ENCODE measurements around the gene DTX4.

The DTX4 gene

GRCh38 chr11:59187035-59187434, 15.1 kb downstream of the DTX4 start:
- in situ Hi-C loops (cut with HindIII; ENCODE audit: low pct_ligation_motif_present, low pct_unique_long_range_greater_than_20kb, low sequenced_read_pairs): no loop called here
- DNase-seq: no peak

- in situ Hi-C loops (cut with HindIII; ENCODE audit: low pct_ligation_motif_present, low pct_unique_long_range_greater_than_20kb, low sequenced_read_pairs): no loop called here
- DNase-seq: no peak
Measured at GRCh38 chr11:59187587-59187986, 15.7 kb downstream of the DTX4 start.

GRCh38 chr11:59188954-59189353, 17.0 kb downstream of the DTX4 start:
- in situ Hi-C loops (cut with HindIII; ENCODE audit: low pct_ligation_motif_present, low pct_unique_long_range_greater_than_20kb, low sequenced_read_pairs): no loop called here
- DNase-seq: no peak

GRCh38 chr11:59189986-59190385, 18.1 kb downstream of the DTX4 start:
- in situ Hi-C loops (cut with HindIII; ENCODE audit: low pct_ligation_motif_present, low pct_unique_long_range_greater_than_20kb, low sequenced_read_pairs): no loop called here
- DNase-seq: no peak

GRCh38 chr11:59191095-59191494, 19.2 kb downstream of the DTX4 start:
- in situ Hi-C loops (cut with HindIII; ENCODE audit: low pct_ligation_motif_present, low pct_unique_long_range_greater_than_20kb, low sequenced_read_pairs): no loop called here

GRCh38 chr11:59191890-59192289, 20.0 kb downstream of the DTX4 start:
- no peak for DNase-seq
- in situ Hi-C loops (cut with HindIII; ENCODE audit: low pct_ligation_motif_present, low pct_unique_long_range_greater_than_20kb, low sequenced_read_pairs): no loop called here

More at GRCh38 chr11:59191095-59191494, 19.2 kb downstream of the DTX4 start:
- DNase-seq: no peak

GRCh38 chr11:59192446-59193020, 20.6 kb downstream of the DTX4 start:
- in situ Hi-C loops (cut with HindIII; ENCODE audit: low pct_ligation_motif_present, low pct_unique_long_range_greater_than_20kb, low sequenced_read_pairs): no loop called here
- no peak for DNase-seq

GRCh38 chr11:59193587-59194130, 21.7 kb downstream of the DTX4 start:
- no peak for DNase-seq
- in situ Hi-C loops (cut with HindIII; ENCODE audit: low pct_ligation_motif_present, low pct_unique_long_range_greater_than_20kb, low sequenced_read_pairs): no loop called here

- in situ Hi-C loops (cut with HindIII; ENCODE audit: low pct_ligation_motif_present, low pct_unique_long_range_greater_than_20kb, low sequenced_read_pairs): no loop called here
Measured at GRCh38 chr11:59195586-59195985, 23.7 kb downstream of the DTX4 start.

GRCh38 chr11:59196777-59197176, 24.8 kb downstream of the DTX4 start:
- in situ Hi-C loops (cut with HindIII; ENCODE audit: low pct_ligation_motif_present, low pct_unique_long_range_greater_than_20kb, low sequenced_read_pairs): no loop called here
- no peak for DNase-seq

More at GRCh38 chr11:59195586-59195985, 23.7 kb downstream of the DTX4 start:
- no peak for DNase-seq

- in situ Hi-C loops (cut with HindIII; ENCODE audit: low pct_ligation_motif_present, low pct_unique_long_range_greater_than_20kb, low sequenced_read_pairs): no loop called here
- DNase-seq: no peak
Measured at GRCh38 chr11:59197991-59198390, 26.1 kb downstream of the DTX4 start.

- no peak for DNase-seq
- in situ Hi-C loops (cut with HindIII; ENCODE audit: low pct_ligation_motif_present, low pct_unique_long_range_greater_than_20kb, low sequenced_read_pairs): no loop called here
Measured at GRCh38 chr11:59198726-59199125, 26.8 kb downstream of the DTX4 start.

GRCh38 chr11:59199546-59200422, 27.9 kb downstream of the DTX4 start:
- DNase-seq: no peak
- in situ Hi-C loops (cut with HindIII; ENCODE audit: low pct_ligation_motif_present, low pct_unique_long_range_greater_than_20kb, low sequenced_read_pairs): no loop called here

GRCh38 chr11:59200423-59200746, 28.5 kb downstream of the DTX4 start:
- DNase-seq: no peak
- in situ Hi-C loops (cut with HindIII; ENCODE audit: low pct_ligation_motif_present, low pct_unique_long_range_greater_than_20kb, low sequenced_read_pairs): no loop called here

- DNase-seq: no peak
- in situ Hi-C loops (cut with HindIII; ENCODE audit: low pct_ligation_motif_present, low pct_unique_long_range_greater_than_20kb, low sequenced_read_pairs): no loop called here
Measured at GRCh38 chr11:59201353-59201752, 29.4 kb downstream of the DTX4 start.

- DNase-seq: no peak
- in situ Hi-C loops (cut with HindIII; ENCODE audit: low pct_ligation_motif_present, low pct_unique_long_range_greater_than_20kb, low sequenced_read_pairs): no loop called here
Measured at GRCh38 chr11:59204746-59205145, 32.8 kb downstream of the DTX4 start.

GRCh38 chr11:59205648-59206047, 33.7 kb downstream of the DTX4 start:
- DNase-seq: no peak
- in situ Hi-C loops (cut with HindIII; ENCODE audit: low pct_ligation_motif_present, low pct_unique_long_range_greater_than_20kb, low sequenced_read_pairs): no loop called here

- in situ Hi-C loops (cut with HindIII; ENCODE audit: low pct_ligation_motif_present, low pct_unique_long_range_greater_than_20kb, low sequenced_read_pairs): no loop called here
- DNase-seq: peak; percentile 43
Measured at GRCh38 chr11:59206635-59207034, 34.7 kb downstream of the DTX4 start.

- in situ Hi-C loops (cut with HindIII; ENCODE audit: low pct_ligation_motif_present, low pct_unique_long_range_greater_than_20kb, low sequenced_read_pairs): no loop called here
- DNase-seq: peak; percentile 38
Measured at GRCh38 chr11:59207988-59208451, 36.1 kb downstream of the DTX4 start.

GRCh38 chr11:59208956-59209355, 37.0 kb downstream of the DTX4 start:
- in situ Hi-C loops (cut with HindIII; ENCODE audit: low pct_ligation_motif_present, low pct_unique_long_range_greater_than_20kb, low sequenced_read_pairs): no loop called here
- no peak for DNase-seq
